Measurements from ENCODE around the gene SPTLC3. TPM values are rescaled to one million over a fixed set of nuclear protein-coding genes. Genes with fewer than 3 reads are reported as not detected.

Gene SPTLC3
- total and polyA plus RNA-seq, 2 experiments from 2014 or later: 0.52 to 0.66 TPM

GRCh38 chr20:13109658-13110057, 100.9 kb downstream of the SPTLC3 start:
- Mint-ChIP-seq H3K27ac (no peak overlapping the region), H3K36me3 (ENCODE audit: low read depth) (no peaks in the 10 kb centered on the region), H3K4me3 (no peak overlapping the region), H3K27me3 (ENCODE audit: insufficient read depth, low read depth, poor library complexity) (no peaks in the 10 kb centered on the region), H3K9me3 (no peaks in the 10 kb centered on the region), H3K4me1 (peaks cover 6% of the 10 kb centered on the region; the same call in 2 of the 3 replicates)
- Histone ChIP-seq H3K79me2 (replicated peaks; ENCODE audit: insufficient read depth) (no peaks in the 10 kb centered on the region), H3F3A (replicated peaks; ENCODE audit: low read depth) (no peaks in the 10 kb centered on the region), H4K20me1 (replicated peaks; ENCODE audit: insufficient read depth) (no peaks in the 10 kb centered on the region), H3K27me3 (ENCODE audit: insufficient read depth) (no peaks in the 10 kb centered on the region), H2AFZ (no peak overlapping the region), H3K27ac (ENCODE audit: low read depth) (no peak overlapping the region), H3K4me1 (ENCODE audit: insufficient read depth) (0 out of 2 replicates have a peak, but pooled peaks cover 3% of the 10 kb centered on the region), H3K4me3 (no peak overlapping the region), H3K36me3 (ENCODE audit: insufficient read depth) (no peaks in the 10 kb centered on the region), H3K4me2 (no peak overlapping the region), H3K9me2 (ENCODE audit: insufficient read depth) (peaks cover 6% of the 10 kb centered on the region; the same call in 1 of the 2 replicates)
- TF ChIP-seq ZNF331 (CRISPR knock-in tag; IDR thresholded peaks at IDR 0.05; ENCODE audit: low read depth) (no peak), ZNF114 (CRISPR knock-in tag; IDR thresholded peaks at IDR 0.05) (no peak), ZNF462 (CRISPR knock-in tag; IDR thresholded peaks at IDR 0.05) (no peak), POLR2AphosphoS5 (IDR thresholded peaks at IDR 0.05; ENCODE audit: low read depth) (no peak), CREB1 (CRISPR knock-in tag; IDR thresholded peaks at IDR 0.05; ENCODE audit: low read depth) (no peak), EZH2 (IDR thresholded peaks at IDR 0.05; ENCODE audit: low read depth, unreplicated experiment) (no peak), ETS1 (IDR thresholded peaks at IDR 0.05) (no peak), NANOG (IDR thresholded peaks at IDR 0.05; ENCODE audit: borderline replicate concordance) (no peak)
- TF ChIP-seq, protein P1, sequence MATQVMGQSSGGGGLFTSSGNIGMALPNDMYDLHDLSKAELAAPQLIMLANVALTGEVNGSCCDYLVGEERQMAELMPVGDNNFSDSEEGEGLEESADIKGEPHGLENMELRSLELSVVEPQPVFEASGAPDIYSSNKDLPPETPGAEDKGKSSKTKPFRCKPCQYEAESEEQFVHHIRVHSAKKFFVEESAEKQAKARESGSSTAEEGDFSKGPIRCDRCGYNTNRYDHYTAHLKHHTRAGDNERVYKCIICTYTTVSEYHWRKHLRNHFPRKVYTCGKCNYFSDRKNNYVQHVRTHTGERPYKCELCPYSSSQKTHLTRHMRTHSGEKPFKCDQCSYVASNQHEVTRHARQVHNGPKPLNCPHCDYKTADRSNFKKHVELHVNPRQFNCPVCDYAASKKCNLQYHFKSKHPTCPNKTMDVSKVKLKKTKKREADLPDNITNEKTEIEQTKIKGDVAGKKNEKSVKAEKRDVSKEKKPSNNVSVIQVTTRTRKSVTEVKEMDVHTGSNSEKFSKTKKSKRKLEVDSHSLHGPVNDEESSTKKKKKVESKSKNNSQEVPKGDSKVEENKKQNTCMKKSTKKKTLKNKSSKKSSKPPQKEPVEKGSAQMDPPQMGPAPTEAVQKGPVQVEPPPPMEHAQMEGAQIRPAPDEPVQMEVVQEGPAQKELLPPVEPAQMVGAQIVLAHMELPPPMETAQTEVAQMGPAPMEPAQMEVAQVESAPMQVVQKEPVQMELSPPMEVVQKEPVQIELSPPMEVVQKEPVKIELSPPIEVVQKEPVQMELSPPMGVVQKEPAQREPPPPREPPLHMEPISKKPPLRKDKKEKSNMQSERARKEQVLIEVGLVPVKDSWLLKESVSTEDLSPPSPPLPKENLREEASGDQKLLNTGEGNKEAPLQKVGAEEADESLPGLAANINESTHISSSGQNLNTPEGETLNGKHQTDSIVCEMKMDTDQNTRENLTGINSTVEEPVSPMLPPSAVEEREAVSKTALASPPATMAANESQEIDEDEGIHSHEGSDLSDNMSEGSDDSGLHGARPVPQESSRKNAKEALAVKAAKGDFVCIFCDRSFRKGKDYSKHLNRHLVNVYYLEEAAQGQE (IDR thresholded peaks at IDR 0.05; ENCODE audit: unreplicated experiment): no peak
- no peak for DNase-seq (ENCODE audit: low spot score)
- ATAC-seq: no peak
